Stomach (tissue), 9 donors: ENCODE data around the gene EPHB4. TPM values are rescaled to one million over a fixed set of nuclear protein-coding genes. Genes with fewer than 3 reads are reported as not detected.

Source experiments
- DNase-seq, 2 donors: peaks; one replicate each; pipeline versions ENCODE4 v3.0.0 to v3.0.0-alpha.2; 2013 to 2019
- H3K27ac ChIP-seq, 5 donors: fragments of 200-600 bp in 4 of 5; sonication (generic) in 4 of 5; one replicate each; pipeline ENCODE4 v1.5.1; 2013 to 2019; ENCODE audit warnings: mild to moderate bottlenecking in 1 of 5, moderate library complexity in 1 of 5
- H3K27me3 ChIP-seq, 3 donors: fragments of 200-600 bp; sonication (generic); one replicate each; pipeline ENCODE4 v1.5.1; 2017 to 2019; ENCODE audit warnings: mixed run types in 1 of 3
- H3K36me3 ChIP-seq, 4 donors: fragments of 200-600 bp; sonication (generic); 1 replicate in 3 of 4; 2 replicates in 1 of 4; pipeline ENCODE4 v1.5.1; 2016 to 2019
- H3K4me1 ChIP-seq, 4 donors: fragments of 200-600 bp; sonication (generic); one replicate each; pipeline ENCODE4 v1.5.1; 2016 to 2019
- H3K4me3 ChIP-seq, 4 donors: fragments of 200-600 bp; sonication (generic) in 3 of 4; one replicate each; pipeline ENCODE4 v1.5.1; 2016 to 2019; ENCODE audit warnings: mild to moderate bottlenecking in 1 of 4
- H3K9me3 ChIP-seq, 4 donors: fragments of 200-600 bp; sonication (generic); one replicate each; pipeline ENCODE4 v1.5.1; 2016 to 2019
- CTCF ChIP-seq, 7 experiments: fragments of 450-650 bp in 4 of 7; fragments of 200-600 bp in 3 of 7; sonication (generic) in 3 of 7; IDR thresholded peaks; one replicate each; pipeline ENCODE4 v1.5.1; 2016 to 2019; ENCODE audit warnings: antibody characterized with exemption in 7 of 7, control low read depth in 2 of 7, mild to moderate bottlenecking in 1 of 7
- EP300 ChIP-seq: sonication (generic); formaldehyde crosslinking; IDR thresholded peaks from one replicate; pipeline ENCODE4 v1.6.1; 2017; ENCODE audit warnings: antibody characterized with exemption
- POLR2A ChIP-seq, 4 donors: fragments of 450-650 bp; IDR thresholded peaks; one replicate each; pipeline ENCODE4 v1.6.1; 2016; ENCODE audit warnings: antibody characterized with exemption in 4 of 4, control low read depth in 2 of 4, mild to moderate bottlenecking in 1 of 4, moderate library complexity in 1 of 4
- POLR2AphosphoS5 ChIP-seq, 3 donors: sonication (generic); formaldehyde crosslinking; IDR thresholded peaks; one replicate each; pipeline ENCODE4 v1.6.1; 2016; ENCODE audit warnings: antibody characterized with exemption in 3 of 3
- WGBS, 5 donors: extraction: QIAGEN DNeasy Blood & Tissue Kit in 3 of 5; methylation state at CpG; one replicate each; pipeline versions ENCODE4 v1.1.5 to v1.1.7; 2013 to 2018; 5-methylcytosine and 5-hydroxymethylcytosine counted together
- intact Hi-C: fragments of 100-400 bp; cut with DNase I; formaldehyde crosslinking; loops from one replicate; pipeline ENCODE4 v1.15.1; 2023; ENCODE audit warnings: low total_unique reads
- polyA plus RNA-seq, 3 donors: library from polyadenylated mRNA; stranded (reverse); fragments of 200-250 nt; gene quantifications; one replicate each; pipeline ENCODE4 v1.2.3, GENCODE V29; 2013
- total RNA-seq, 5 donors: library from RNA; depleted of rRNA; stranded (reverse); fragments of >200 nt; gene quantifications; one replicate each; pipeline versions ENCODE4 v1.1.0 to v1.2.3, GENCODE V29; 2014 to 2016
- donor health status: healthy with polysubstance abuse.
- donor health status: Bipolar disorder and iron deficiency.
- donor health status: healthy.

The EPHB4 gene
- total and polyA plus RNA-seq, 8 donors: 7.3 to 128 (median 33.0) TPM

GRCh38 chr7:100801833-100802568 is 25.3 kb downstream of the EPHB4 start:
- Histone ChIP-seq H3K4me1 (peaks cover 24 to 46% (median 33%) of the 10 kb centered on the region in 4 donors), H3K27me3 (peaks cover 0 to 26% (median 0%) of the 10 kb centered on the region in 3 donors), H3K4me3 (no peak overlapping the region), H3K27ac (peak overlapping the region; percentile 28 to 80 (median 55)), H3K9me3 (no peaks in the 10 kb centered on the region), H3K36me3 (peaks cover 20 to 30% (median 28%) of the 10 kb centered on the region in 4 donors)
- DNase-seq: peak; percentile 75 to 87
- no peak for TF ChIP-seq CTCF (IDR thresholded peaks at IDR 0.05)
- TF ChIP-seq POLR2AphosphoS5 (IDR thresholded peaks at IDR 0.05): peak in 2 of 3 donors; percentile 24 to 41
- intact Hi-C loops: loop anchor here (5.0 kb wide), 1 partner anchor 50 kb away; the partner anchor contains the start of gene SLC12A9
- 18 to 34% (median 22%) methylated on average over 16 to 18 of the region's 18 CpGs for WGBS, 5 donors

- H3K4me3 ChIP-seq: no peak overlapping the region
- WGBS, 5 donors: 13 to 21% (median 17%) methylated on average over 14 of the region's 14 CpGs
- peaks cover 0 to 3% (median under 1%) of the 10 kb centered on the region in 4 donors for H3K36me3 ChIP-seq
- H3K27me3 ChIP-seq: peaks cover 0 to 50% (median 5%) of the 10 kb centered on the region in 3 donors
- H3K27ac ChIP-seq: no peak overlapping the region
- no peaks in the 10 kb centered on the region for H3K9me3 ChIP-seq
- peaks cover 24 to 46% (median 33%) of the 10 kb centered on the region in 4 donors for H3K4me1 ChIP-seq
- intact Hi-C loops: no loop called here
- TF ChIP-seq CTCF (IDR thresholded peaks at IDR 0.05): peak in 5 of 7 experiments; percentile 55 to 83 (median 78)
- TF ChIP-seq POLR2AphosphoS5 (IDR thresholded peaks at IDR 0.05): peak in 2 of 3 donors; percentile 8 to 52
- no peak for TF ChIP-seq EP300
- no peak for TF ChIP-seq POLR2A (IDR thresholded peaks at IDR 0.05)
- peak; percentile 75 to 86 for DNase-seq
Observed at GRCh38 chr7:100799037-100799896, 28.1 kb downstream of the EPHB4 start.

- 13 to 35% (median 29%) methylated on average over 2 to 3 of the region's 3 CpGs for WGBS, 5 donors
- Histone ChIP-seq H3K4me1 (peaks cover 0 to 6% (median 2%) of the 10 kb centered on the region in 4 donors), H3K36me3 (no peaks in the 10 kb centered on the region), H3K4me3 (no peak overlapping the region), H3K9me3 (no peaks in the 10 kb centered on the region), H3K27ac (no peak overlapping the region), H3K27me3 (peaks cover 4 to 59% (median 8%) of the 10 kb centered on the region in 3 donors)
- intact Hi-C loops: no loop called here
- no peak for DNase-seq
- TF ChIP-seq CTCF (IDR thresholded peaks at IDR 0.05) (no peak), EP300 (no peak), POLR2AphosphoS5 (IDR thresholded peaks at IDR 0.05) (no peak), POLR2A (IDR thresholded peaks at IDR 0.05) (no peak)
Observed at GRCh38 chr7:100794741-100795140, 32.6 kb downstream of the EPHB4 start.
